C4-2B (cell line): ENCODE measurements around the gene KLRG1.

ENCODE experiments used
- ZFX ChIP-seq: fragments of 450-650 bp; IDR thresholded peaks from 2 replicates; pipeline ENCODE4 v1.6.1; 2017
- TF ChIP-seq, protein P1 (sequence below): fragments of 450-650 bp; conservative IDR thresholded peaks from 2 replicates; pipeline ENCODE4 v1.5.1; 2017; ENCODE audit warnings: mild to moderate bottlenecking

DNA sequence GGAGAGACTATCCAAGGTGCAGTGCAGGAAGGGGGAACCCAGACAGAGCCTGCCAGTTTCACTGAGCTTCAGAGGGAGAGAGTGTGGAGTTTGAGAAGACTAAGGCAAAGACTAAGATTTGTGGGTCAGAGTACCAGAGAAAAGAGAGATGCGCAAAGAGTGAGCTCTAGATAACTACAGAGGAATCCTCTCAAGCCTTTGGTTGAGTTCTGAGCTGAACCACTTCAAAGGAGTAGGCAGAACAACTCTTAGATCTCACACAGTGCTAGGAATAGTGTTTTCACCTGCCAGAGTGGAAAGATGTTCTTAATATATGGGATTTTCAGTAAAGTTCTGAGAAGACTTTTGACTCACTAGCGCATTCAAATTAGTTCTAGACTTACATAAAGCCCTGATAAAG lies 29.2 kb upstream of the KLRG1 start:
- TF ChIP-seq, protein P1, sequence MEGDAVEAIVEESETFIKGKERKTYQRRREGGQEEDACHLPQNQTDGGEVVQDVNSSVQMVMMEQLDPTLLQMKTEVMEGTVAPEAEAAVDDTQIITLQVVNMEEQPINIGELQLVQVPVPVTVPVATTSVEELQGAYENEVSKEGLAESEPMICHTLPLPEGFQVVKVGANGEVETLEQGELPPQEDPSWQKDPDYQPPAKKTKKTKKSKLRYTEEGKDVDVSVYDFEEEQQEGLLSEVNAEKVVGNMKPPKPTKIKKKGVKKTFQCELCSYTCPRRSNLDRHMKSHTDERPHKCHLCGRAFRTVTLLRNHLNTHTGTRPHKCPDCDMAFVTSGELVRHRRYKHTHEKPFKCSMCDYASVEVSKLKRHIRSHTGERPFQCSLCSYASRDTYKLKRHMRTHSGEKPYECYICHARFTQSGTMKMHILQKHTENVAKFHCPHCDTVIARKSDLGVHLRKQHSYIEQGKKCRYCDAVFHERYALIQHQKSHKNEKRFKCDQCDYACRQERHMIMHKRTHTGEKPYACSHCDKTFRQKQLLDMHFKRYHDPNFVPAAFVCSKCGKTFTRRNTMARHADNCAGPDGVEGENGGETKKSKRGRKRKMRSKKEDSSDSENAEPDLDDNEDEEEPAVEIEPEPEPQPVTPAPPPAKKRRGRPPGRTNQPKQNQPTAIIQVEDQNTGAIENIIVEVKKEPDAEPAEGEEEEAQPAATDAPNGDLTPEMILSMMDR, result no peak
- no peak for TF ChIP-seq ZFX
